GM18868 (cell line): Measurements from ENCODE around the gene ACLY.
"Not testable (repeated sequence)": the region's sequence is repeated elsewhere in the genome, so short reads cannot be mapped to it uniquely, and the experiment has no call there.

Experiments
- ATAC-seq: cut with Tn5 transposase; IDR thresholded peaks from one replicate; pipeline ENCODE4 v1.9.1; 2021; ENCODE audit warnings: mild to moderate bottlenecking, moderate library complexity; ENCODE audit not compliant: unreplicated experiment

ACLY gene

GRCh38 chr17:41836550-41837196 is 82.1 kb downstream of the ACLY start:
- ATAC-seq: no peak

- ATAC-seq: peak; percentile 45
Observed at GRCh38 chr17:41835800-41836549, 82.8 kb downstream of the ACLY start, which contains the start of gene NT5C3B. NT5C3B (minus strand) TSS chr17:41836232; CDS start chr17:41836193, 39 bp downstream.

GRCh38 chr17:41835214-41835799 is 83.4 kb downstream of the ACLY start:
- ATAC-seq: no peak

- ATAC-seq: not testable (repeated sequence)
Observed at GRCh38 chr17:41829961-41830360, 88.8 kb downstream of the ACLY start.

GRCh38 chr17:41825175-41825845 is 93.4 kb downstream of the ACLY start:
- ATAC-seq: no peak

GRCh38 chr17:41824086-41824485 is 94.7 kb downstream of the ACLY start:
- no peak for ATAC-seq

GRCh38 chr17:41823580-41823979 is 95.2 kb downstream of the ACLY start:
- ATAC-seq: no peak

GRCh38 chr17:41823141-41823524 is 95.6 kb downstream of the ACLY start:
- ATAC-seq: no peak

- no peak for ATAC-seq
Observed at GRCh38 chr17:41822216-41823140, 96.3 kb downstream of the ACLY start.

- ATAC-seq: no peak
Observed at GRCh38 chr17:41821776-41822175, 97.0 kb downstream of the ACLY start.

GRCh38 chr17:41818024-41818423 is 100.7 kb downstream of the ACLY start:
- ATAC-seq: no peak
